HTERT RPE-1 (cell line): ENCODE data around the gene PDZD4.
"Not testable (repeated sequence)": the region's sequence is repeated elsewhere in the genome, so short reads cannot be mapped to it uniquely, and the experiment has no call there.

Experiments used
- in situ Hi-C: fragments of 300-500 bp; cut with MboI; formaldehyde crosslinking; loops from 4 replicates; pipeline ENCODE4 v1.14.3; 2020; ENCODE audit warnings: low sequenced_read_pairs

Gene PDZD4

DNA sequence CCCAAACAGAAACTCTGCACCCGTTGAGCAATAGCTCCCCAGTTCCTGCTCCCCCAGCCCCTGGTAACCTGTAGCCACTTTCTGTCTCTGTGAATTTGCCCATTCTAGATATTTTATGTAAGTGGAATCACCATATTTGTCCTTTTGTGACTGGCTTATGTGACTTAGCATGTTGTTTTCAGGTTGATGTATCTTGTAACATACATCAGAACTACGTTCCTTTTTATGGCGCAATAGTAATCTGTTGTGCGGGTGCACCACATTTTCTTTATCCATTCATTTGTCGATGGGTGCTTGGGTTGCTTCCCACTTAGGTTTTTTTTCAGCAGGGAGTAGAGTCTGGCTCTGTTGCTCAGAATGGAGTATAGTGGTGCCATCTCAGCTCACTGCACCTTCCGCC is 6.6 kb upstream of the PDZD4 start:
- in situ Hi-C loops, result no loop called here

GRCh38 chrX:153832728-153833127 is 2.4 kb upstream of the PDZD4 start:
- in situ Hi-C loops, result no loop called here

DNA sequence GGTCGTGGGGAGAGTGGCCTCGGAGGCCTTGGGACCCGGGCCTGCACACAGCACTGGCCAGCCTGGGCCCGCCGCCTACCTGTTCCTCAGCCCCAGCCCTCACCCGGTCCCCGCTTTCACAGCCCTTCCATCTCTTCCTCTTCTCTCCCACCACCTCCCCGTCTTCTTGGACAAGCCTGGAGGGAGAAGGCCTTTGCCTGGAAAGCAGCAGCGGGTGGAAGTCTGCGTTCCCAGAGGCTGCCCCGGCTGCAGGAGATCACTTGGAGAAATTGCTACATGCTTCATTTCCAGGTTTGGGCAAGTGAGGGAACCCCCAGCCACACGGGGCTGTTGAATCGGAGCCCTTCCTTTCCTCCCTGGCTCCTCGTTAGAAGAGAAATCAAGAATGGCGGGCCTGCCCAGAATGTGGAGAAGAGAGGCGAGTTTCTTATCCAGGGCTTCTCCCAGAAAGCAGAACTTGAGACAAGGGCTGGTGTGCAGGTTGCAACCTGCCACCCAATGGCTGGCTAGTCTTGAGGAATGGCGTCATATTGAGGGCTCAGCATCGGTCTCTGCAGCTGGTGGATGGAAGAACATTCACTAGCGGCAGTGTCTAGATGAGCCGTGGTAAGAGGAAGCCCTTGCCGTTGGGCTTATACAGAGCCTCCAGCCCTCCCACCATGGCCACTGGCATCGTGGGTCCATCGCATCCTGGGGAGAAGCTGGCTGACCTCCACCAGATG is 1.2 kb upstream of the PDZD4 start:
- in situ Hi-C loops, result no loop called here

DNA sequence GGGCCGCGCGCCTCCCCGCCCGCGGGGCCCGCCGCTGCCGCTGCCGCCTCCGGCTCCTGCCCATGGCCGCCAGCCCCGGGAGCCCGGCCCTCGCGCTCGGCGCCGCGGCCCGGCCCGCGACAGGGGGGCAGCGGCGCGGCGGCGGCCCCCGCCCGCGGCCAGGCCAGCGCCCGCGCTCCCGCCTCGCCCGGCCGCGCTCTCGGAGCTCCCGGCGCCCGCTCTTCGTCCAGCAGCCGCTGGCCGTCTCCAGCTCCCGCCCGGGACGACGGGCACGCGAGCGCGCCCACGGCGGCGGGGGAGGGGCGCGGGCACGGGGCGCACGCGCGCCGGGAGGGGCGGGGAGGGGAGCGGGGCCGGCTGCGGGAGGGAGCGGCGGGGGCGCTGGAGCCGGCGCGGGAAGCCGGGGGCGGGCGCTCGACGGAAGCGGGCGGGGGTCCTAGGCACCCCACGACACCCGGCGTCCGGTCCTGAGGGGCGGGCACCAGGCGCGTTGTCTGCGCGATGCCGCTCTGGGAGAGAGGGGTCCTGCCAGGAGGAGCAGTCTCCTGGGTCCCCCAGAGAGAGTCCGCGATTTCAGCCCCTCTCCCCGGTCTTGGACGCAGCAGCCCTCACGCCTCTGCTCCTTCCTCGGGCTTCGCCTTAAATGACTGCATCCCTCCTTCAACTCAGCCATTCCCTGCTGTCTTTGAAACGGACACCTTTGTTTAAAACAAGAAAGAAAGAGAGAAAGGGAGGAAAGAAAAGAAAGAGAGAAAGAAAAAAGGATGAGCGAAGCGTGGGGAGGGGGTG is 490 bp upstream of the PDZD4 start:
- in situ Hi-C loops, result no loop called here

DNA sequence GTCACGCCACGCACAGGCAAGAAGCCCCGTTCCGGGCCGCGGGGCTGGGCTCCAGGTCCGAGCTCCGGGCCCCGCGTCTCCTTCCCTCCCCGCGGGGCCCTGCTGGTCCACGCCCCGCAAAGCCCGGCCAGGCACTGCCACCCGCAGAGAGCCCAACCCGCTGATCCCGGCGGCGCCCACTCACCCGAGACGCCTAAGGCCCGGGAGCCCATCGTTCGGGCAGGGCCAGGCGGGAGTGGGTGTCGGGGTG is 870 bp downstream of the PDZD4 start:
- in situ Hi-C loops, result no loop called here

DNA sequence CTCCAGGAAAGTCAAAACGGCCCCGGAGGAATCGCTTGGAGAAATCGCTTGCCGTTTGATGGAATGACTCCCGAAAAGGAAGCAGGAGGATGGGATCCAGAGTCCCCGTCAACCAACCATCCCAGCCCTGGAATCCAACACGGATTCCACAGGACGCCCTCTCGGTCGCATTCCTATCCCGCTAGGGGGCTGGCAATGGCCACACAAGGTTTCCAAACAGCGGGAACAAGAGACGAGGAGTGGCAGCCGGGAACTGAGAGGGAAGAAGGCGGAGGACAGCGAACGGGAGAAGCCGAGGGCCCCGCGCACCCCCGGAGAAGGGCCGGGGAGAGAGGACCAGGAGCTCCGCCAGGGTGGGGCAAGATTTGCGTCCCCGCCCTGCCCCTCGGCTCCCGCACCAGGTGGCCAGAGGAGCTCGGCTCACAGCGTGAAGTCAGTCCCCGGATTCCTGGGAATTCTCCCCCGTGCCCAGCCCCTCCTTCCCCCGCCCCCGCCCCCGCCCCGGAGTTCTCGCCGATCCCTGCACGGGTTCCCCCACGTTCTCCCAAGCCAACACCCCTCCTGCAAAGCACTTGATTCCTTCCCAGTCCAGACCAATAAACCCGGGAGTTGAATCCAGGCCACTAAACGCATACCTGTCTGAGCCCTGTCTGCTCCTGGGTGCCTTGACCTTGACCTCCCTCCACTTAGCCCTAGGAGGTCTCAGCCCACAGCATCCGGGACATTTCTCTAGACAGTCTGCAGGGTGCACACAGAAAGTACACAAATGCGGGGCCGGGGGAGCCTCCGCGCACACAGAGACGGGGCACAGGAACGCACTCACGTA is 1.4 kb downstream of the PDZD4 start:
- in situ Hi-C loops, result no loop called here

- in situ Hi-C loops, result no loop called here
Observed at GRCh38 chrX:153828308-153828707, 2.0 kb downstream of the PDZD4 start.

- in situ Hi-C loops, result no loop called here
Observed at GRCh38 chrX:153827903-153828302, 2.4 kb downstream of the PDZD4 start.

DNA sequence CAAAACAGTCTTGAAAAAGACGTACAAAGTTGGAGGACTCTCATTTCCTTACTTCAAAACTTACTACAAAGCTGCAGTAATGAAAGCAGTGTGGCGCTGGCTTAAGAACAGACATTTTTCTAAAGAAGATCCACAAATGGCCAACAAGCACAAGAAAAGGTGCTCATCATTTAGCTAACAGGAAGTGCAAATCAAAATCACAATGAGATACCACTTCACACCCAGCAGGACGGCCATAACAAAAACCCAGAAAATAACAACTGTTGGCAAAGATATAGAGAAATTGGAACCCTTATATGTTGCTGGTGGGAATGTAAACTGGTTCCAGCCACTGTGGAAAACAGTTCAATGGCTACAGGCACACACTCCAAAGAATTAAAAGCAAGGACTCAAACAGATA is 3.3 kb downstream of the PDZD4 start:
- in situ Hi-C loops, result no loop called here

- in situ Hi-C loops, result no loop called here
Observed at GRCh38 chrX:153825042-153825441, 5.3 kb downstream of the PDZD4 start.

DNA sequence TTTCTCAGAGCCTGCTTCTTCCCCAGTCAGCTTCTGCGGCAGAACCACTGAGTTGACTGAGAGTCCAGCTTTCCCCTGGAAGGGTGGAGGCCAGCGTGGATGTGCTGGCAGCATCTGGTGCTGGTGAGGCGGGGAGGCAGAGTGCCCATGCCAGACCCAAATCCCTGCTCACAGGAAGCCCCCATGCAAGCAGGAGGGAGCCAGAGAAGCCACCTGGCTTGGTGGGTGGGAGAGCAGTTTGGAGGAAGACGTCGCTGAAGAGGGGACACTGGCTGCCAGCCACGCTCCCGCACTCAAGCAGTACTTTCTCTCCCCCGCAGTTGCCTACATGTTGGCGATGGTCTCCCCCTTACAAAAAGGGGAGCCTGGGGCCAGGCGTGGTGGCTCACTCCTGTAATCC is 6.0 kb downstream of the PDZD4 start:
- in situ Hi-C loops, result no loop called here

DNA sequence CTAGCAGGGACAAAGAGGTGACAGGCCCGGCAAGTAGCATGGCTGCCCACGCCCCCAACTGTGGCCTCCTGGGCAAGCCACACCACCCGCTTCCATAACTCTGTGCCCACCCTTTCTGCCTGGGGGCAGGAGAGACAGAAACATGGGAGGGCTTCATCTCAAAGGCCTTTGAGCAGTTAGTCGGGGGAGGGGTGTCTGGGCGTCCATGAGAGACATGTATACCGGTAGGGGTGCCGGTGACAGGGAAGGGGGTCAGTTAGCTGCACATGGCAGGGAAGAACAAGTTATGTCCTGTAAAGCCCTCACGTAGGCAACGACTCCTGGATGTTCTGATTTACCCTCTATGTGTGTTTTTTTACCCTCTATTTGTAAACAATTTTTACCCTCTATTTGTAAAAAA is 9.3 kb downstream of the PDZD4 start:
- in situ Hi-C loops, result no loop called here

- in situ Hi-C loops, result no loop called here
Observed at GRCh38 chrX:153820601-153821000, 9.7 kb downstream of the PDZD4 start.

DNA sequence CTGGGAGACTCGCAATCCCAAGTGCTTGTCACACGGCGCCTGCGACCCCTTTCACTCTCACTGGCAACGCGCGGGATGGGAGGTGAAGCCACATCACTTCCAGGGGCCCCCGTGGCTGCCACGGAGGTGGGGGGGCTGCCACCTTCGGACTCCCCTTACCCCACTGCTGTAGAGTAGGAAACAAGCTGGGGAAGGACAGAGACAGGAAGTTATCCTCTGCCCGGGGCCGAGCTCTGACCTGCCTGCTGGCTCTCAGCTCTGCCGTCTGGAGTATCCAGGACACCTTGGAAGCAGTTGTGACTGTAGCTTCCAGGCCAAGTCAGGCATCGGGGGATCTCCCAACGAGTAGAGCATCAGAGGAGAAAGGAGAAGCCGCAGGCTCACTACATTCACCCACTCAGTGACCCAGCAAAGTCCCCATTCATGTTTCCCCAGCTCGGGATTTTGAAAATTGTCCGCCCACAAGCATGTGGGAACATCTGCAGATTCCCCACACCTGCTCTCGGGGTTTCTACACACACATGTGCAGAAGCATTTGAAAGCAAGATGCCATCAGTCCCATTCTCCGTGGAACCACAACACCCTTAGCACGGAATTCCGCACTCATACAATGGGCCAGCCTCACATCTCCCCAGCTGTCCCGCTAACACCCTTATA is 10.8 kb downstream of the PDZD4 start:
- in situ Hi-C loops, result no loop called here

DNA sequence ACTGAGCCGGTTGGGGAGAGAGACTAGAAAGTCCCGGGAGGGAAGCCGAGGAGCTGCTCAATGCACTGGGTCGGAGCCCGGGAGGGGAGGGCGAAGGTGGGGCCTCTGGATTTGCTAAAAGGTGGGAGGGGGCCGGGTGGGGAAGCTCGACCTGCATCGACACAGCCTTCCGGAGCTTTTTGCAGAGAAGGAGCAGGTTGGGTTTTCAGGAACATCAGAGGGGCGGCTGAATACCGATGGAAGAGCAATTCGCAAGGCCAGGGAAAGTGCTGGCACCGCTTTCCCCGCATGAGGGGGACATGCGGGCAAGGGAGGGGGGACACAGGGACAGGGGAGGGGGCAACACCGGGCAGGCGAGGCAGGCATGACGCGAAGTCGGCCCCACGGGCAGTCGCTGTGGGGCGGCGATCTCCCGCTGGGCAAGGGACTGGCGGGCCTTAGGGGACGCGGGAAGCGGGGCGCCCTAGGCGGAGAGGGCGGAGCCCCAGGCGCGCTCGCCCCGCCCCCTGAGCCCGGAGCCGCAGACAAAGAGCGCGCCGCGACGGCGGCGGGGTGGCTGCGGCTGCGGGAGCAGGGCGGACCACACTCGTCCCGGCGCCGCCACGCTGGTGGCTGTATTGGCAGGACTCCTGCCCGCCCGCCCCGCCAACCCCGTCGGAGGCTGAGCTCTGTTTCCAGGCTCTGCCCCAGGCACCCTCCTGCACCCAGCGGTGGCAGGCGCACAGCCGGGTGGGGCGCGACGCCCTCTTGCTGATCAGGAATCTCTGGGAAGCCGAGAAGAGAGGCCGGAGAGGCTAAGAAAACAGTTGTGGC is 11.6 kb downstream of the PDZD4 start:
- in situ Hi-C loops, result no loop called here

DNA sequence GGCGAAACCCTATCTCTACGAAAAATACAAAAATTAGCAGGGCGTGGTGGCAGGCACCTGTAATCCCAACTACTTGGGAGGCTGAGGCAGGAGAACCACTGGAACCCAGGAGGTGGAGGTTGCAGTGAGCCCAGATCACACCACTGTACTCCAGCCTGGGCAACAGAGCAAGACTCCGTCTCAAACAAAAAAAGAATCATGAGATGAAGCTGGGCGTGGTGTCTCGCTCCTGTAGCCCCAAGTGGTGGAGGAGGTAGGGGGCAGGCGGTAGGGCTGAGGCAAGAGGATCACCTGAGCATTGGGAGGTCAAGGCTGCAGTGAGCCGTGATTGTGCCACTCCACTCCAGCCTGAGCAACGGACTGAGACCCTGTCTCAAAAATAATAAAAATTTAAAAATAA is 12.3 kb downstream of the PDZD4 start:
- in situ Hi-C loops, result not testable (repeated sequence)

GRCh38 chrX:153816831-153817690 is 13.3 kb downstream of the PDZD4 start:
- in situ Hi-C loops, result no loop called here

GRCh38 chrX:153814591-153815315 is 15.6 kb downstream of the PDZD4 start:
- in situ Hi-C loops, result no loop called here

DNA sequence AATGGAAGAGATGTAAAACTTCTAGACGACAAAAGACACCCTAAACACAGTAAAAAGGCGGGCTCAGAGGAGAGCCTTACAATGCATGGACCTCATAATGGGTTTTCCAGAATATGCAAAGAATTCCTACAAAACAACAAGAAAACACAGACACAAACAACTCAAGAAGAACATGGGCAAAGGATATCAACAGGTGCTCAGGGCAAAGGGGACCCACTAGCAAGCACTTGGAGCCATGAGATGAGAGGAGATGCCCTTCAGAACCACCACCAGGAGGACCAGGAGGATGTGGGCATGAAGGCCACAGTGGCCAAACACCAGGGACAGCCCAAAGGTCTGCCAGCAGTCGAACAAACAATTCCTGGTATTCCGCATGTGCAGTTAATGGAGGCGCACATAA is 17.2 kb downstream of the PDZD4 start:
- in situ Hi-C loops, result no loop called here
